DND-41 (cell line): Measurements from ENCODE around the gene PASK.

ENCODE experiments used
- EZH2 ChIP-seq: IDR thresholded peaks from 3 replicates; pipeline ENCODE4 v1.6.1; 2012; ENCODE audit warnings: borderline replicate concordance, low read depth, mild to moderate bottlenecking, moderate library complexity, low read length, inconsistent platforms; ENCODE audit not compliant: severe bottlenecking
- TF ChIP-seq, protein P1 (sequence below): IDR thresholded peaks from 2 replicates; pipeline ENCODE4 v1.5.1; 2012; ENCODE audit warnings: borderline replicate concordance, low read length, moderate library complexity, mild to moderate bottlenecking; ENCODE audit not compliant: poor library complexity, severe bottlenecking; ENCODE audit errors: extremely low read depth

DNA sequence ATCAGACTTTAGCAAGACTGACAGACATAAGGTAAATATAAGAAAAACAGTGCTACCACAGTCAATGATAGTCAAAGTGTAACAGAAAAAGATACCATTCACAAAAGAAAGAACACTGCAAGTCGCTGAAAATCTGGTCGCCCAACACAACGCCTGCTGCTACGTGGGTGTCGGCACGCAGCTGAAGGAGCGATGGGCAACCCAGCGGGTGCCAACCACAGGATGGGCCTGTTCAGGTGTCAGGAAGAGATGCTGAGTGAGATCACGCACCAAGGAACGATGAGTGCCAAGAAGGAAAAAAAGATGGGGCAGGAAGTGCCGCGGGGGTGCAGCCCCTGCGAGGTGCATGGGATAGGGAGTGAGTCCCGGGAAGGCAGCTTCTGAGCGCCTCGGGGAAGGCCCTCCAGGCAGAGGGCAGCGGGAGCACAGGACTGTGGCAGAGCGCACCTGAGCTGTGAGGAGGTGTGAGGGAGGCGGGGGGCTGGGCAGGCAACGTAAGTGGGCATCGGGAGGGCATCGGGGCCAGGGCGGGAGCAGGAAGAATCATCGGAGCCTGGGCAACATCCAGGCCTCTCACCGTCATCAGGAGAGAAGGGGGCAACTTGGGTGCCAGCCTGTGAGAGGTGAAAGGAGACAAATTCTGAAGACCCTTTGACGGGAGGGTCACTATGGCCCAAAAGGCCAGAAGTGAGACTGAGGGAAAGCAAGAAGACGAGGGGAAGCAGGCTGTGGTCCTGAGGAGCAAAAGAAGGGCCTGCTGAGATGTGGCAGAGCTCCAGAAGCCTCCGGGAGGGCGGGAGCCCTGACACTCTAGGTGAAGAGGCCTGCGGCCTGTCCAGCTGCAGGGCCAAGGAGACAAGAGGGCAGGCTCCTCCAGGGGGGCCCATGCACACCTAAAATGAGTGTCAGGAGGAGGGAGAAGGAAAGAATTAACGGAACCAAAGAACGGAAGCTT lies 32.4 kb downstream of the PASK start:
- TF ChIP-seq EZH2: no peak
- TF ChIP-seq, protein P1, sequence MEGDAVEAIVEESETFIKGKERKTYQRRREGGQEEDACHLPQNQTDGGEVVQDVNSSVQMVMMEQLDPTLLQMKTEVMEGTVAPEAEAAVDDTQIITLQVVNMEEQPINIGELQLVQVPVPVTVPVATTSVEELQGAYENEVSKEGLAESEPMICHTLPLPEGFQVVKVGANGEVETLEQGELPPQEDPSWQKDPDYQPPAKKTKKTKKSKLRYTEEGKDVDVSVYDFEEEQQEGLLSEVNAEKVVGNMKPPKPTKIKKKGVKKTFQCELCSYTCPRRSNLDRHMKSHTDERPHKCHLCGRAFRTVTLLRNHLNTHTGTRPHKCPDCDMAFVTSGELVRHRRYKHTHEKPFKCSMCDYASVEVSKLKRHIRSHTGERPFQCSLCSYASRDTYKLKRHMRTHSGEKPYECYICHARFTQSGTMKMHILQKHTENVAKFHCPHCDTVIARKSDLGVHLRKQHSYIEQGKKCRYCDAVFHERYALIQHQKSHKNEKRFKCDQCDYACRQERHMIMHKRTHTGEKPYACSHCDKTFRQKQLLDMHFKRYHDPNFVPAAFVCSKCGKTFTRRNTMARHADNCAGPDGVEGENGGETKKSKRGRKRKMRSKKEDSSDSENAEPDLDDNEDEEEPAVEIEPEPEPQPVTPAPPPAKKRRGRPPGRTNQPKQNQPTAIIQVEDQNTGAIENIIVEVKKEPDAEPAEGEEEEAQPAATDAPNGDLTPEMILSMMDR: no peak
